NCI-H460 (cell line): ENCODE results near the gene DCAF12. TPM values are rescaled to one million over a fixed set of nuclear protein-coding genes. Genes with fewer than 3 reads are reported as not detected.
"Not testable (repeated sequence)": the region's sequence is repeated elsewhere in the genome, so short reads cannot be mapped to it uniquely, and the experiment has no call there.

Source experiments
- DNase-seq: peaks from one replicate; pipeline ENCODE4 v3.0.0-alpha.2; 2016; ENCODE audit warnings: low read depth; ENCODE audit errors: extremely low read depth
- small RNA-seq, 2 experiments: library from RNA; depleted of rRNA; stranded (forward); fragments of <200 nt; gene quantifications; one replicate each; pipeline ENCODE3, GENCODE V24; 2014
- total RNA-seq: library from RNA; depleted of rRNA; stranded (reverse); fragments of >200 nt; shearing (Covaris generic); gene quantifications from 2 replicates; pipeline ENCODE4 v1.2.3, GENCODE V29; 2014; rRNA removed

Gene DCAF12
- total RNA-seq, 1 experiment from 2014 or later: 27.3 TPM

GRCh38 chr9:34072410-34072809 lies 54.1 kb downstream of the DCAF12 start:
- no peak for DNase-seq

DNA sequence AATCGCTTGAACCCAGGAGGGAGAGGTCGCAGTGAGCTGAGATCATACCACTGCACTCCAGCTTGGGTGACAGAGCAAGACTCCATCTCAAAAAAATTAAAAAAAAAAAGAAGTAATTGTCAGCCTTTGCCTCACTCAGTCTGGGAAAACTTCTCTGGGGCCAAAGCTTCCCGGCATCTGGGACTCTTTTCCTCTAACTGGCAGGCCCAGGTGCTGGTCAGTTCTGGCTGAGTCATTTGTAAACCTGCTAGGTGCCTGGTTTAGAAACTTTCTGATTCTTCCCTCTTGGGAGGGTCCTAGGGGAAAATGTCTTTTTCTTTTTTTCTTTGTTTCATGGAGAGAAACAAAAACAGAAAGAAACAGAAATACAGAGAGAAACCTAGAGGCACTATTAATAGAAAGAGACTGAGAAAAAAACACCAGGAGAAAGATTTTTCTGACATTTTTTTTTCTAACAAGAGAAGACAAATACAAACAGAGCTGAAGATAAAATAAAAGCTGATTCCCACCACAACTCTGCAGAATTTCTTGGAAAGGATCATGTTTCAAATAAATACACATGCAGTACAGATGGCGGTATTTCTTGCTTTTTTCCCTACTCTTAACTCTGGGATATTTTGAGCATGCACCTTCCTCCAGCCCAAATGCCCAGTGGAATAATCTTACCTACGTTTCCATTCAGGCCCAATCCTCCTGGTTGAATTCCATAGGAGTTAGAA lies 55.7 kb downstream of the DCAF12 start:
- DNase-seq: no peak

GRCh38 chr9:34069831-34070230 lies 56.7 kb downstream of the DCAF12 start:
- no peak for DNase-seq

DNA sequence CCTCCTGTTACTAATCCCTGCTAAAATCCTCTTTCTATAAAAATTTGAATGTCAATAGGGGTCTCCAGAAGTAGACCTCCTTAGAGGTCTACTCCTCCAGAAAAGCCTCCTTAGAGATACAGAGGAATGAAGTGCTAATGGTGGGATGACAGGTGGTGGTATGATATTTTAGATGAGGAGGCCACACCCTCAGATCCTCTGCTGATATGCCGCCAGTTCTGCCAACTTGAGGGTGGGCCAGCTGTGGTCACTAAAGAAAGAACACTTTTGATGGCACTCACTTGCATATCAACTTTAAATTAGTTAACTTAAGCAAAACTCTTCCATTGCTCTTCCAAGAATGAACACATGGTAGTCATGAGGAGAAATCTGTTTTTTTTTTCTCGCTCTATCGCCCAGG lies 61.0 kb downstream of the DCAF12 start:
- DNase-seq: no peak

- no peak for DNase-seq
Observed at GRCh38 chr9:34059954-34060353, 66.5 kb downstream of the DCAF12 start.

- no peak for DNase-seq
Observed at GRCh38 chr9:34059281-34059680, 67.2 kb downstream of the DCAF12 start.

DNA sequence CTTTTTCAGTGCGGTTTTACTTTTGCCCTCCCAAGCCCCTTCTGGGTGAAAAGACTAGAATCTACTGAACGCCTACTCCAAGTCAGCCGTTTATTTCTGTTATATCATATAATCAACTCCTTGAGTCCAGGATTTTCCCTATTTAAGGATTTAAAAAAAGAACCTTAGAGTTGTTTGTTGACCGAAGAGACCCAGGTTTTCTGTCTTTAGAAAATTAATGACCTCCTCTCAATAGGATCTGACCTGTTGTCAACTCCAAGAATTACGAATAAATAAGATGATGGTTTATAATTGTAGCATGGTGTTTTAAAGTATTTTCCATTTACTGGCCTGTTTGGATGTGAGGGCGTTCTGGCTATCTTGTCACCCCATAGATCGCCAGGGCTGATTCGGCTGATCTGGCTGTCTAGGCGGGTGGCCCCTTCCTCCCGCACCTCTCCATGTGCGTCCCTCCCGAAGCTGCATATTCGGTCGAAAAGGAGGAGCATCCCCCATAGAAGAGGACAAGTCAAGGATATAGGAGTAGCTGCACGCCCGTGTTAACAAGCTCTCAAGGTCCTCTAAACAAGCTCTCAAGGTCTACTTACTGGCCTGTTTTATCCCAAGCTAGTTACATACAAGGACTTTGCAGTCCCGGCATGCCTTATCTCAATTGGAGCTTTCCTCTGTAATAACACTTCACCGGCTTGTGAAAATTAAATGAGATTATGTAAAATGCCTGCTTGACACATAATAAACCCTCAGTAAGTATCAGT lies 76.7 kb downstream of the DCAF12 start:
- DNase-seq: no peak

GRCh38 chr9:34048727-34049629 lies 77.5 kb downstream of the DCAF12 start, which contains the start of gene UBAP2:
UBAP2 (minus strand) TSS chr9:34048887; CDS start chr9:34017148, 31,739 bp downstream.
- peak; percentile 92 for DNase-seq

DNA sequence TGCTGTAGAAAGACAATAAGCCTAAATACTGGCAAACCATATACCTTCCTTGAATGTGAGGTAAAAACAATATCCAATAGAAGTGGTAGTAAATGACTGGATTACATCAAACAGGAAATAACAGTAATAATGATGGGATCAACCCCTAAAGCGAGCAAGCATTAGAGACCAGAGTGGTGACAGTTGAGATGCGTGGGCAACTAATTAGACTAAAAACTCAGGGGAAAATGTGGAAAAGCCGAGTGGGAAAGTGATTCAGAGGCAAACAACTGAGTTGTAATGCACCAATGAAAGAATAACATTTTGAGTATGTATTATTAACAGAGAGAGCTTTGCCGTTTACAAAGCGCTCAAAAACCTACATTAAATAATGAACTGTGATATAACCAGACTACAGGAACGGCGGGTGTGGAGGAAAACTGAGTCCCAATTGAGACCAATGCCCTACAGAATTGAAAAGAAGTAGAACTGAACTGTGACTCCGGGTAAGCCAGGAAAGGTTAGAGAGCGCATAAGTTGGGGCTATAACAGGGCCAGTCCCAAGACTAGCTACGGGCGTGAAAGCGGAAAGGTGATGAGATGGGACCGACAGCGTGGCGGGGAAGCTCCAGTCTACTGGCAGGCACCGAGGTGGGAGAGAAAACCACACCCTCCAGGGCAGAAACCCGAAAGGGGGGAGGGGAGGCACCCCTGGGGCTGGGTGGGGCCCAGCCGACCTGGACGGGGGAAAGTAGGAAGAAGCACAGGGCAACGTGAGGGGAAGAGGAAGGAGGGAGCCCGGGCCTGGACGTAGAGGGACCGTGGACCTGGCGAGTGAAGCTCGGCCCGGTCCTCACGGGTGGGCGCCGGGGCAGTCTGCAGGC lies 78.4 kb downstream of the DCAF12 start:
- DNase-seq: peak; percentile 13

- no peak for DNase-seq
Observed at GRCh38 chr9:34046784-34047379, 79.6 kb downstream of the DCAF12 start.

DNA sequence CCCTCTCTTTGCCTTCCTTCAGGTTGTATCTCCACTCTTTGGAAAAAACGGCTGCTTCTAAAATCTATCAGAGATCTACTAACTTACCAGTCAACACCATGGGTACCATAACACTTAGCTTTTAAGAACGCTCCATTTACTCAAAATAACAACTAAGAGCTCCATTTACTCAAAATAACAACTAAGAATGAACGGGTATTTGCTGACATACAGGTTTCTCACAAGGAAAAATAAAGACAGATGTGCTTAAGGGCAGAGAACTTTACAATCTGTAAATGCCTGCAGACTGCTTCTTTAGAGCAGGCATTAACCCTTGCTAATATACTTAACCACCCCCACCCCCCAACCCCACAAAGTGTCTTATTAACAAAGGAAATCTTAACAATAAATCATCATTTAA lies 80.6 kb downstream of the DCAF12 start:
- no peak for DNase-seq

DNA sequence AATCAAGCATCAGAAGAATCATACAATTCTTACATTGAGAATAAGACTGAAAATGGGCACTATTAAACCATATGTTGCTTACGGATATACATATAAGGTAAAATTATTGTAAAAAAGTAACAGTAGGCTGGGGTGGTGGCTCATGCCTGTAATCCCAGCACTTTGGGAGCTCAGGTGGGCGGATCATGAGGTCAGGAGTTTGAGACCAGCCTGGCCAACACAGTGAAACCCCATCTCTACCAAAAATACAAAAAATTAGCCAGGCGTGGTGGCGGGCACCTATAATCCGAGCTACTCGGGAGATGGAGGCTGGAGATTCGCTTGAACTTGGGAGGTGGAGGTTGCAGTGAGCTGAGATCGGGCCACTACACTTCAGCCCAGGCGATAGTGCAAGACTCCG lies 84.4 kb downstream of the DCAF12 start:
- not testable (repeated sequence) for DNase-seq

DNA sequence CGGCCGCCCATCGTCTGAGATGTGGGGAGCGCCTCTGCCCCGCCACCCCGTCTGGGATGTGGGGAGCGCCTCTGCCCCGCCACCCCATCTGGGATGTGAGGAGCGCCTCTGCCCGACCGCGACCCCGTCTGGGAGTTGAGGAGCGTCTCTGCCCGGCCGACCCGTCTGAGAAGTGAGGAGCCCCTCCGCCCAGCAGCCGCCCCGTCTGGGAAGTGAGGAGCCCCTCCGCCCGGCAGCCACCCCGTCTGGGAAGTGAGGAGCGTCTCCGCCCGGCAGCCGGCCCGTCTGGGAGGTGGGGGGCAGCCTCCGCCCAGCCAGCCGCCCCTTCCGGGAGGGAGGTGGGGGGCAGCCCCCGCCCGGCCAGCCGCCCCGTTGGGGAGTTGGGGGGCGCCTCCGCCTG lies 87.6 kb downstream of the DCAF12 start:
- DNase-seq: not testable (repeated sequence)

- no peak for DNase-seq
Observed at GRCh38 chr9:34037626-34038025, 88.9 kb downstream of the DCAF12 start.

DNA sequence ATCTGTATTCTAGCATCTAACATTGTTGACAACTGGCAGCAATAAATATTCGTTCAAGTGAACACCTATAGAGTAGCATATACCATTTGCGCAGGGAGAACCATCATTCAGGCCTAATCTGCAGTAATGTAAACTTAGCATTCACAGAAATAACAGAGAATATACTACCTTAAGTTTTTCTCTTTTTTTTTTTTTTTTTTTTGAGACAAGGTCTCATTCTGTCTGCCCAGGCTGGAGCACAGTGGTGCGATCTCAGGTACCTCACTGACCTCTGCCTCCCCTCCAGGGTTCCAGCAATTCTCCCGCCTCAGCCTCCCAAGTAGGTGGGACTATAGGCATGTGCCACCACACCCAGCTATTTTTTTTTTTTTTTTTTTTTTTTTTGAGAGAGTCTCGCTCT lies 89.9 kb downstream of the DCAF12 start:
- no peak for DNase-seq

Small RNAs within 50 kb of the gene (small RNA-seq; reads per million reads assigned to genes)
- gene RN7SKP114: 0 to 0.35 reads per million in 2 experiments

Other genes starting within 250 kb of the DCAF12 start
- gene UBAP2, start 77.8 kb downstream of the DCAF12 start, total RNA-seq: 12.7 and 13.6 TPM in 2 replicates
- gene UBAP1, start 52.3 kb upstream of the DCAF12 start, total RNA-seq: 18.3 and 20.7 TPM in 2 replicates
- 2.4 and 2.5 TPM in 2 replicates for gene KIF24, start 202.6 kb upstream of the DCAF12 start, total RNA-seq
- gene NUDT2, start 202.9 kb upstream of the DCAF12 start, total RNA-seq: 15.6 and 16.2 TPM in 2 replicates